GOT3 (cell line): ENCODE results near the gene SLC25A25.

Experiments used
- DNase-seq: peaks from one replicate; lab custom pipeline; 2025; ENCODE audit warnings: mixed read lengths; lab: John Stamatoyannopoulos, UW

SLC25A25 gene

DNA sequence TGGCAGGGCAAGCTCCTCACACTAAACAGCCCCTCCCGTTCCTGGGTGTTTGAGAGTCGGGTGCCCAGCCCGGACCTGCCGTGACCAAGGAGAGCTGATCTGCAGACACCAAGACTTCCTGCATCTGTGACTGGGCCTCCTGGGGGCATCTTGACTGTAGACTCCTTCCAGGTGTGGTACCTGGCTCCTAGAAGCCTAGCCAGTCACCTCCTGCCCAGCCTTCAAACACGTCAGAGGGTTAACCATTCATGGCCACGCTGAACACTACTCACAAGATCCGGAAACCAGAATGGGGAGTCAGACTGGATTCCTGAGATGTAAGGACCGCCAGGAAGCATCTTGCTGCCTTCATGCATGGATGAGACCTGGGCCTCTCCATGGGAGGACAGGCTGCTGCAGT, 77.5 kb downstream of the SLC25A25 start:
- no peak for DNase-seq

DNA sequence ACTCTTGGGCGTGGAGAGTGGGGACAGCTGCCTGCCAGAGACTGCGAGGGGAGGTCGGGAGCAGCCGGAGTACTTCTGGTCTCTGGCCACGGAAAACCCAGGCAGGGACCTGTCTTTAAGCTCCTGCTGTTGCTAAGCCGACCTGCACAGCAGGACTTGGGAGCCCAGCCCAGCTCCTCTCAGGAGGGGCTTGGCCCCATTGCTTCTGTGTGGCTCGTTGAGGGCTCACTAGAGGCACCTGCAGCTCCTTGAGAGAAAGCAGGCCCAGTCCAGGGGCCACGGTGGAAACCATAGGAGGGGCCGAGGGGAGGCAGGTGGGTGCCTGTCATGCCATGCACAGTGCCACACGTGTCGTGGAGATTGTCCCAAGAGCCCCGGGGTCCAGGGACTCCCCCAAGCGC, 77.9 kb downstream of the SLC25A25 start:
- no peak for DNase-seq

GRCh38 chr9:128146591-128147120, 78.6 kb downstream of the SLC25A25 start:
- no peak for DNase-seq

- DNase-seq, result no peak
Observed at GRCh38 chr9:128148509-128149000, 80.5 kb downstream of the SLC25A25 start.

DNA sequence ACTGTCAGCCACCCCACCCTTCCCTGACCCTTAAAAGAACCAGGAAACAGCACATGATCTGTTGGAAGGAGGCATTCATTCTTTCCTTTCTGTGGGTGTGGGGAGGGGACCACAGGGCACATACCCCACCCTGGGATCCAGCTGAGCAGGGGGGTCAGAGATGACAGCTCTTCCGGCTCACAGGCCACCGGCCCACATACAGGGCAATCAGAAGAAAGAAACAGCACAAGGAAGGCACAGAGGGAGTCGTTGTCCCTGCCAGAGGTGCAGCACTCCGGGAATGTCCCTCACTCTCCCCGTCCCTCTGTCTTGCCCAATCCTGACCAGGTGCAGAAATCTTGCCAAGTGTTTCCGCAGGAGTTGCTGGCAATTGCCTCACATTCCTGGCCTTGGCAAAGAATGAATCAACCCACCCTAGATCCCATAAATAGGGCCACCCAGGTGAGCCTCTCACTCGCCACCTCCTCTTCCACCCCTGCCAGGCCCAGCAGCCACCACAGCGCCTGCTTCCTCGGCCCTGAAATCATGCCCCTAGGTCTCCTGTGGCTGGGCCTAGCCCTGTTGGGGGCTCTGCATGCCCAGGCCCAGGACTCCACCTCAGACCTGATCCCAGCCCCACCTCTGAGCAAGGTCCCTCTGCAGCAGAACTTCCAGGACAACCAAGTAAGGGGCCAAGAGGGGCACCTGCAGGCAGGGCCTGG, 81.1 kb downstream of the SLC25A25 start, which contains the start of gene LCN2:
Gene LCN2, plus strand, starts transcription at position 453 of the 701 bp plus-strand sequence. Its CDS starts 73 bp downstream, at position 526.
- DNase-seq, result no peak

GRCh38 chr9:128149951-128150593, 82.0 kb downstream of the SLC25A25 start:
- no peak for DNase-seq

- DNase-seq, result no peak
Observed at GRCh38 chr9:128150594-128151308, 82.7 kb downstream of the SLC25A25 start.

DNA sequence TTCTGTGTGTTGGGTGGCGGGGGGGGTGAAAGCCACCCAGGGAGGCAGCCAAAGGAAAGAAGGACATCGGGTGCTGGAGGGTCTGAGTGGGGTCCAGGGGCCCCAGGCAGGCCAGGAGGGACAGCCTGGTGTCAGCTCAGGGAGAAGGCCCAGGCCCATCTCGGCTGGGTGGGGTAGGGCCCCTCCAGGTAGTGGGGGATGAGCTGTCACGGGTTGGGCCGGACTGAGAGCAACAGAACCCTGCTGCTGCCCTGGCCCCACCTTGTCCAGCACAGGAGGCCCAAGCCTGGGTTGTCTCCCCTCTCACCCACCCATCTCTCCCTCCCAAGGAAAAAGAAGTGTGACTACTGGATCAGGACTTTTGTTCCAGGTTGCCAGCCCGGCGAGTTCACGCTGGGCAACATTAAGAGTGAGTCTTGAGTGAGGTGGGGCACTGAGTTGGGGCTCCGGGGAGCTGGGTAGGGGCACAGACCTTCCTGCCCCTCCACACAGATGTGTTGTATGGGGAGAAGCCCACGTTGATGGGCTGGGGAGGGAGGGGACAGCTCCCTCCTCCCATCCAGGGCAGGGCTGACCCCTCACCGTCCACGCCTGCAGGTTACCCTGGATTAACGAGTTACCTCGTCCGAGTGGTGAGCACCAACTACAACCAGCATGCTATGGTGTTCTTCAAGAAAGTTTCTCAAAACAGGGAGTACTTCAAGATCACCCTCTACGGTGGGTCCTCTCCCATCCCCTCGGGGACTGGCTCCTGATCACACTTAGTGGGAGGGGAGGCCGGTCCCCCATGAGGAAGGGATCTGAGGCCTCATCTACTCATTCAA, 83.5 kb downstream of the SLC25A25 start:
- DNase-seq, result no peak

GRCh38 chr9:128152133-128153059, 84.4 kb downstream of the SLC25A25 start:
- no peak for DNase-seq

- DNase-seq, result no peak
Observed at GRCh38 chr9:128153060-128153946, 85.3 kb downstream of the SLC25A25 start.

DNA sequence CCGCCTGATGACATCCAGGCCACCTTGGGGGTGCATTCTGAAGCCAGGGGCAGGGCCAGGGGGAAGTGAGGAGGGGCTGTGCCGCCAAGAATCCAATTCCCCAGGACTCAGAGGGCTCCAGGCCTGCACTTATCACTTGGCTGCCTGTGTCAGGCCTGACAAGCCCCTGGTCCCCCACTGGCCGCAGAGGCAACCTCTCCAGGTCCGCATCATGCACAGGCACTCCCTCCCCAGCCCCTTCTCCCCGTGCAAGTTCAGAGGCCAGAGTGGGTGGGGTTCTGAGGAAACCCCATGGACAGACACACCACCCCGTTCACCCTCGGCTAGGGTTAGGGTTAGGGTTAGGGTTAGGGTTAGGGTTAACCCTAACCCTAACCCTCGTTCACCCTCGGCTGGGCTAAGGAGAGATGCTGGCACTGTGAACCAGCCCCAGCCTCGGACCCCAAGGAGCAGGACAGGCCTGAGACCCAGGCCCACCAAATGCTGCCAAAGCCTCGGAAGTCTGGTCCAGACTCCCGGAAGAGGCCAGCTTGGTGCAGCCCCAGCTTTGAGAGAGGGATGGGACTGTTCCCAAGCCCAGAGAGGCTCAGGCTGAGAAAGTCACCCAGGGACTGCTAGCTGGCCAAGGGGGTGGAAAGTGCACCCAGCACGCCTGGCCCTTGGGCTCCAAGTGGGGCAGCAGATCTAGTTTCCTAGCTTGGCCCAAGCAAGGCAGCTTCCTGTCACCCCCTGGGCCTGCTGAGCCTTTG, 86.1 kb downstream of the SLC25A25 start:
- DNase-seq, result no peak

DNA sequence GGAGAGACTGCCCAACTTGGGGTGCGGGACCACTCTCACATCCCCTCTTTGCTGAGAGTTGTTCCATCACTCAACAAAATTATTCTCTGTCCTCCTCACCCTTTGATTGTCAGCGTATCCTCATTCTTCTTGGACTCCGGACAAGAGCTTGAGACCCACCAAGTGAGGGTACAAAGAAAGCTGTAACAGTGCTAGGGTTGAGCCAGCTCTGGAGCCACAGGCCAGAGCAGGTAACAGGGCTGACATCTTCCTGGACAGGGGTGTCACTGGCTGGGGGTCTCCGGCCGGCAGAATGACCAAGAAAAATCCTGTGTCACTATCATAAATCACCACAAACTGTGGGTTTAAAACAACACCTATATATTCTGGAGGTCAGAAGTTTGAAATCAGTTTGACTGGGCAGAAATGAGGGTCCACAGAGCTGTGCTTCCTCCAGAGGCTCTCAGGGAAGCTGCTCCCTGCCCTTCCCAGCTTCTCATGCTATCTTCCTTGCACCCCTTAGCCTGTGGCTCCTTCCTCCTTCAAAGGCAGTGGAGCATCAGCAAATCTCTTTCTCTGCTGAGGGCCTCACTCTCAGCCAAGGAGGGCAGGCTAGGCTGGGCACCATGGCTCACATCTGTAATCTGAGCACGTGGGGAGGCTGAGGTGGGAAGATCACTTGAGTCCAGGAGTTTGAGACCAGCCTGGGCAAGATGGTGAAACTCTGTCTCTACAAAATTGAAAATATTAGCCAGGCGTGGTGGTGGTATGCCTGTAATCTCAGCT, 87.9 kb downstream of the SLC25A25 start:
- DNase-seq, result no peak
